HS-5 (cell line): ENCODE data around the gene AMN.

Experiments
- DNase-seq: peaks from one replicate; pipeline ENCODE4 v3.0.0-alpha.2; 2012; ENCODE audit warnings: low read depth

AMN gene

GRCh38 chr14:102928412-102929240, 6.2 kb downstream of the AMN start:
- DNase-seq: no peak

GRCh38 chr14:102929241-102930137, 7.0 kb downstream of the AMN start:
- DNase-seq: no peak

GRCh38 chr14:102930138-102930752, 7.8 kb downstream of the AMN start:
- DNase-seq: no peak

- no peak for DNase-seq
Observed at GRCh38 chr14:102930753-102931579, 8.5 kb downstream of the AMN start.

- no peak for DNase-seq
Observed at GRCh38 chr14:102931580-102932285, 9.3 kb downstream of the AMN start.

GRCh38 chr14:102932484-102933248, 10.2 kb downstream of the AMN start:
- no peak for DNase-seq

- DNase-seq: no peak
Observed at GRCh38 chr14:102933618-102934231, 11.3 kb downstream of the AMN start.

GRCh38 chr14:102935756-102936155, 13.3 kb downstream of the AMN start:
- DNase-seq: no peak

- DNase-seq: no peak
Observed at GRCh38 chr14:102937331-102938175, 15.1 kb downstream of the AMN start.

- DNase-seq: no peak
Observed at GRCh38 chr14:102938191-102938590, 15.7 kb downstream of the AMN start.

- DNase-seq: no peak
Observed at GRCh38 chr14:102939329-102939728, 16.9 kb downstream of the AMN start.

- DNase-seq: no peak
Observed at GRCh38 chr14:102939820-102940561, 17.5 kb downstream of the AMN start.

- no peak for DNase-seq
Observed at GRCh38 chr14:102940729-102941362, 18.4 kb downstream of the AMN start.

- no peak for DNase-seq
Observed at GRCh38 chr14:102941419-102942011, 19.1 kb downstream of the AMN start.

GRCh38 chr14:102942069-102942468, 19.6 kb downstream of the AMN start:
- no peak for DNase-seq

- DNase-seq: no peak
Observed at GRCh38 chr14:102943454-102943853, 21.0 kb downstream of the AMN start.

- DNase-seq: no peak
Observed at GRCh38 chr14:102943979-102944378, 21.5 kb downstream of the AMN start.
